Measurements from ENCODE around the gene TNFRSF18.

TNFRSF18 gene

DNA sequence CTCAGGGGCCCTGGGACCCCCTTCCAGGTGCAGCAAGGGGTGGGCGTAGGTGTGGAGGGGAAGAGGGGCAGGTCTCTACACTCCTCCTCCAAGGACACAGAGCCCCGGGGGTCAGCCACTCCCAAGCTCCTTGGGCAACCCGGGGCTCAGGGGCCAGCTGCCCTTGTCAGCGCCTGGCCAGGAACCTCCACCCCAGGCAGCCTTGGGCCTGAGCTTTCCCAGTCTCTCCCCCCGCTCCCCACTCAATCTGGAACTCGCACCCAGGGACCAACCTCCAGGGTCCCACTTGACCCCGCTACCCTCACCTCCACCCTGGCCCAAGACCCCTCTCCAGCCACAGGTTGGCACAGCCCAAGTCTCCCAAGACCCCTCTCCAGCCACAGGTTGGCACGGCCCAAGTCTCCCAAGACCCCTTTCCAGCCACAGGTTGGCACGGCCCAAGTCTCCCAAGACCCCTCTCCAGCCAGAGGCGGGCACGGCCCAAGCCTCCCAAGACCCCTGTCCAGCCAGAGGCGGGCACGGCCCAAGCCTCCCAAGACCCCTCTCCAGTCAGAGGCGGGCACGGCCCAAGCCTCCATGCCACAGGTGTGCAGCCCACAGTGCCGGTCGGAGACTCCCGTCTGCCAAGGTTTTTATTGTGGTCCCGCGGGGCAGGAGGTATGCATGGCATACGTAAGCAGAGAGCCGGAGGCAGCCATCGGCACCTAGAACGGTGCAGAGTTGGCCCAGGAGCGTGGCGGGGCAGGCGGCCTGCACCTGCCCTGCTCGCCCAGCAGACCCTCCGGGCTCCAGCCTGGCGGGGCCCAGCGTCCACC is 4.5 kb upstream of the TNFRSF18 start:
- no peak for DNase-seq (ENCODE audit: low read depth in 2 of 2)
- TF ChIP-seq, protein P1, sequence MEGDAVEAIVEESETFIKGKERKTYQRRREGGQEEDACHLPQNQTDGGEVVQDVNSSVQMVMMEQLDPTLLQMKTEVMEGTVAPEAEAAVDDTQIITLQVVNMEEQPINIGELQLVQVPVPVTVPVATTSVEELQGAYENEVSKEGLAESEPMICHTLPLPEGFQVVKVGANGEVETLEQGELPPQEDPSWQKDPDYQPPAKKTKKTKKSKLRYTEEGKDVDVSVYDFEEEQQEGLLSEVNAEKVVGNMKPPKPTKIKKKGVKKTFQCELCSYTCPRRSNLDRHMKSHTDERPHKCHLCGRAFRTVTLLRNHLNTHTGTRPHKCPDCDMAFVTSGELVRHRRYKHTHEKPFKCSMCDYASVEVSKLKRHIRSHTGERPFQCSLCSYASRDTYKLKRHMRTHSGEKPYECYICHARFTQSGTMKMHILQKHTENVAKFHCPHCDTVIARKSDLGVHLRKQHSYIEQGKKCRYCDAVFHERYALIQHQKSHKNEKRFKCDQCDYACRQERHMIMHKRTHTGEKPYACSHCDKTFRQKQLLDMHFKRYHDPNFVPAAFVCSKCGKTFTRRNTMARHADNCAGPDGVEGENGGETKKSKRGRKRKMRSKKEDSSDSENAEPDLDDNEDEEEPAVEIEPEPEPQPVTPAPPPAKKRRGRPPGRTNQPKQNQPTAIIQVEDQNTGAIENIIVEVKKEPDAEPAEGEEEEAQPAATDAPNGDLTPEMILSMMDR (IDR thresholded peaks at IDR 0.05; ENCODE audit: low read depth, low read length), result no peak
- no peak overlapping the region for H3K4me3 ChIP-seq (replicated peaks in 1 of 2; ENCODE audit: low read depth in 2 of 2, low read length in 2 of 2)

DNA sequence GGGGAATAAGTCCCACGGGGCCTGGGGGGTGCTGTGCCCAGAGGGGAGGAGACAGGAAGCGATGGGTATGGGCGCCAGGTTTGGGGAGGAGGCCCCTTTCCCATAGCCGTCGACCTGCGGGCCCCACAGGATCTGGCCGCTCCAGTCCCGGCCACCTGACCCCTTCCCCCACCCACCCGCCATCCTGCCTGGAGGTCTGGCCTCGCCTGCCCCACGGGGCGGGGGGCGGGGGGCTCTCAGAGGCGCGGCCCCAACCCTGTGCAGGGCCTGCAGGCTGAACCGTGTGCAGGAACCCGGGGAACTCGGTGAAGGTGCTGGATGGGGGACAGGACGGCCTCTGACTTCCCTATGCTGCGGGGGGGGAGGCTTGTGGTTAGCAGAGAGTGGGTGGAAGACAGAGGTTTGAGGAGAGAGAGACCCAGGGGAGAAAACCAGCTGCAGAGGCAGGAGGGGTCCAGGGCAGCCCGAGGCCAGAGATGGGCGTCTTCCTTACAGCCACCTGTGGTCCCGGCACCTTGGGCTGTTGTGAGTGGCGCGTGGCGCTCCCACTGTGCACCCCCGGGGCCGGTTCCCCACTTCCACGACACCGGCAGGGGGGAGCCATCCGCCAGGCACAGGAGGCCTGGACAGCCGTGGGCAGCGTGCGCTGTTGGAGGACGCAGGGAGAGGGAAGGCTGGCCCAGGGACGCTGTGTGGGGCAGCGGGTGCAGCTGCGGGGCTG is 2.5 kb upstream of the TNFRSF18 start:
- no peak for DNase-seq (ENCODE audit: low read depth in 2 of 2)

DNA sequence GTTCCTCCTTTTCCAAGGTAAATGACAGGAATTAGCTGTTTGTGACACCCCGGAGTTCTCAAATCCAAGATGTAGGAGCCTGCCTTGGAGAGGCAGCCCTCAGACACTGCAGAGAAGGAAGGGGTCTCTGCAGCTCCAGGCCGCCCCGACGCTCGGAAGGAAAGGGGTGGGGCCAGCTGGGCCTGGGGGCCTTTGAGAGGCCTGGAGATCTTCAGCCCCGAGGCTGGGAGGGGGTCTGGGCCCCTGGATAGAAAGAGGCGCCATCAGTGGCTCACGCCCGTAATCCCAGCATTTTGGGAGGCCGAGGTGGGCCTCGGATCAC is 1.1 kb upstream of the TNFRSF18 start:
- TF ChIP-seq, protein P1 (IDR thresholded peaks at IDR 0.05; ENCODE audit: low read depth, low read length), result no peak
- no peak overlapping the region for H3K4me3 ChIP-seq (replicated peaks in 1 of 2; ENCODE audit: low read depth in 2 of 2, low read length in 2 of 2)
- DNase-seq (ENCODE audit: low read depth in 2 of 2), result no peak

More for the DNA sequence above, 2.5 kb upstream of the TNFRSF18 start:
- TF ChIP-seq, protein P1 (IDR thresholded peaks at IDR 0.05; ENCODE audit: low read depth, low read length), result no peak
- H3K4me3 ChIP-seq (replicated peaks in 1 of 2; ENCODE audit: low read depth in 2 of 2, low read length in 2 of 2), result no peak overlapping the region

DNA sequence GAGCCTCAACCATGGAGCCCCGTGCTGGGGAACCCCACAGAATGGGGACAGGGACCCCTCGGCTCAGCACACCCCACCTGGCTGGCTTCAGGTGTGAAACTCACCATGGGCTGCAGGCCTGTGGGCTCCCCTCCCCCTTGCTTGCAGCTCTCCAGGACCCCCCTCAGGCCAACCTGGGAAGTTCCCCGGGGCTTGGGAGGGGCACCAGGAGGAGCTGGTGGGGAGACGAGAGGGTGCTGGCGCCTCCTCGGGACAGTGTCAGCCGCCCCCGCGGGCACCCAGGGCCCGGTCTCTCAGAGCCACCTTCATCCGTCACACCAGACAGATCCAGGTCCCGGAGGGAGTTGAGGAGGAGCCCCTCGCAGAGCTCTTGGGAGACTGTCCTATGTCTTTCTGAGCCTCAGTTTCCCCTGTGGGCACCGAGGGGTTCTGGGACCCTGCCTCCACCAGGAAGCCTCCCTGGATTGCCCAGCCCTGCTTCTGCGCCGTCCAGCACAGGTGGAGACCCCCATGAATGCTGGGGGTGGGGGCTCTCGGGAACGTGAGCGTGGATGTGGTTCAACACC is 657 bp upstream of the TNFRSF18 start:
- TF ChIP-seq, protein P1 (IDR thresholded peaks at IDR 0.05; ENCODE audit: low read depth, low read length), result no peak
- DNase-seq (ENCODE audit: low read depth in 2 of 2), result no peak
- no peak overlapping the region for H3K4me3 ChIP-seq (replicated peaks in 1 of 2; ENCODE audit: low read depth in 2 of 2, low read length in 2 of 2)

DNA sequence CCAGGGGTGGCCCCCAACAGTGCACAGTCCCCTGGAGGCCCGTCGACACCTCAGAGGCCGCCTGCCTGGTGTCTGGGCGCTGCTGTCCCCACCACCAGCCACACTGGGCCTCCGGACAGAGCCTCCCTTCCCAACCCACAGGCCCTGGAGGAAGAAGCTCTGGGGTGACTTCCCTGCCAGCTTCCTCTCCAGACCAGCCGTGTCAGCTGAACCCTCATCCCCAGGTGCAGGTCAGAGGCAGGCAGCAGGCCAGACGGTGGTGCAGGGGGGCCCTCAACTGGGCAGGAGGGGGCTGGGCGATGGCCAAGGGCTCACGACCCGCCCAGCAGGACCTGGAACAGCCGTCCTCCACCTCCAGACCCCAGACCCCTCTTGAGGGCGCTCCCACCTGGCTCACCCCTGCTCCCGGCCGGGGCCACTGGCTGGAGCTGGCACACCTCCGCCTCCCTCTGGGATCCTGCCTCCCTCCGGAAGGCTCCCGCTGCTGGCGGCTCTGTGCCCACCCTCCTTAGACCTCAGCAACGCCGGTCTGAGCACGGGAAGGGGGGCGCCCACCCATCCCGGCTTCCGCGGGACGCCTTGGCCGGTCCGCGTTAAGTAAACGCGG is 520 bp downstream of the TNFRSF18 start:
- DNase-seq (ENCODE audit: low read depth in 2 of 2), result no peak
- TF ChIP-seq, protein P1 (IDR thresholded peaks at IDR 0.05; ENCODE audit: low read depth, low read length), result no peak
- no peak overlapping the region for H3K4me3 ChIP-seq (replicated peaks in 1 of 2; ENCODE audit: low read depth in 2 of 2, low read length in 2 of 2)

DNA sequence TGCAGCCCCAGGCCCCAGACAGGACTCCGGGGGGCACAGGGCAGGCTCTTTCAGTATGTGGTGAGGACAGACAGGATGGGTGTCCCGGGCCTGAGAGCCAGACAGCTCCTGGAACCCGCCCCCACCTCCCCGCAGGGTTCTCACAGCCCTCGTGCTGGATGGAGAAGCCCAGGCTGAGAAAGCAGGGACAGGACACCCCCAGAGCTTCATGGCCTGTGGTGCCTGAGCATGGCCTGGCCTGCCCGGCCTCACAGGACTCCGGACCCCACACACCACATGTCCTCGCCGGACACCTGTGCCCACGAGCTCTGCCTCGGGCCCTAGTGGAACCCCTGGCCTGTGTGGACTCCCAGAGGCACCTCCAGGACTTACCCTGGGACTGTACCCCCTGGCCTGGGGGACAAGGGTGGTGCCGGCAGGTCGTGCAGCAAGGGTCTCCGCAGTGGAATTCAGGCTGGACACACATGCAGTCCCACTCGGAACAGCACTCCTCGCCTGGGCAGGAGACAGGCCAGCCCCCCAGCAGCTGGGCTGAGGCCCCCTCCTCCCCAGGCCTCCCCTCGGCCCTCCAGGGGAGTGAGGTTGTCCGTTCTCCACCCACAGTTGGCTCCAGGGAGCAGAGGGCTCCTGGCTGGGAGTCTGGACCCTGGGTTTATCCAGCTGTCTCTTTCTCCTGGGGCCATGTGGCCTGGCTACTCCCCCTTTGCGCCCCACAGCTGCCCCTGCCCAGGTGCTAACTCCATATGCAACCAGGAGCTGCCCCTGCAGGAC is 1.2 kb downstream of the TNFRSF18 start:
- H3K4me3 ChIP-seq (replicated peaks in 1 of 2; ENCODE audit: low read depth in 2 of 2, low read length in 2 of 2), result no peak overlapping the region
- DNase-seq (ENCODE audit: low read depth in 2 of 2), result no peak
- TF ChIP-seq, protein P1 (IDR thresholded peaks at IDR 0.05; ENCODE audit: low read depth, low read length), result no peak

All from cardiac fibroblast (primary cell).